Sciatic nerve (tissue), 2 donors: ENCODE measurements around the gene LRP2. TPM values are rescaled to one million over a fixed set of nuclear protein-coding genes. Genes with fewer than 3 reads are reported as not detected.

Source experiments
- ATAC-seq: fragments of 200-7000 bp; cut with Tn5 transposase; one replicate; pipeline ENCODE4 v1.9.1; 2020; ENCODE audit warnings: mild to moderate bottlenecking, moderate library complexity
- DNase-seq: peaks from one replicate; pipeline ENCODE4 v3.0.0-alpha.2; 2020; ENCODE audit warnings: low spot score
- intact Hi-C: fragments of 100-400 bp; cut with DNase I; formaldehyde crosslinking; loops from one replicate; pipeline ENCODE4 v1.14.2; 2022
- total RNA-seq: library from RNA; stranded (reverse); fragmentation: NEBNext Ultra II Directional; extraction: Animal tissue kit (Norgen Biotek cat#: 25700); gene quantifications from one replicate; pipeline ENCODE4 v1.2.1, GENCODE V29; 2021
- donor health status: DM: no; HTN: no; CAD: no.
- donor health status: DM: no; HTN: no; CAD: no.

Gene LRP2
- total RNA-seq, 1 donor from 2014 or later, result 0.89 TPM

GRCh38 chr2:169200756-169201155, 161.6 kb downstream of the LRP2 start:
- intact Hi-C loops, result no loop called here
- ATAC-seq (no peak), DNase-seq (no peak)

GRCh38 chr2:169193618-169194017, 168.7 kb downstream of the LRP2 start:
- intact Hi-C loops, result no loop called here
- ATAC-seq (no peak), DNase-seq (no peak)

GRCh38 chr2:169190197-169190775, 172.0 kb downstream of the LRP2 start:
- DNase-seq, result no peak
- no peak for ATAC-seq
- intact Hi-C loops, result no loop called here

DNA sequence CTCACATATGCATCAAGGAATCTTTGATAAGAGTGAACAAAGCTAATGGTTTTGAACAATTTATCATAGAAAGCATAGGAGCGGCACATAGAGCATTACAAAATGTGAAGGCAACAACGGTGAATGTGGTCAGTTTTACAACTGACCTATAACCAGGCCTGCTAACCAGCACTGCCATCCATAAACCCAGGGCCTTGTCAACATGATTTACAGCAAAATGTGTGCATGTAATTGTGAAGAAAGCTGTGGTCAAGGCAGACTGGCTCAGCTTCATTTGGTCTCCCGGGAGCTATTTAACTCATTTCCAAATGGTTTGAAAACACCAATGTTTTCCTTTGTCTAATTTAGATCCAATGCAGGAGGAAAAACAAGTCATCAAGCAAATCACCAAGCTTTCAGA, 173.2 kb downstream of the LRP2 start:
- ATAC-seq (no peak), DNase-seq (no peak)
- intact Hi-C loops, result no loop called here

- ATAC-seq (no peak), DNase-seq (no peak)
- intact Hi-C loops, result no loop called here
These were observed 176.6 kb downstream of the LRP2 start for GRCh38 chr2:169185711-169186110.

DNA sequence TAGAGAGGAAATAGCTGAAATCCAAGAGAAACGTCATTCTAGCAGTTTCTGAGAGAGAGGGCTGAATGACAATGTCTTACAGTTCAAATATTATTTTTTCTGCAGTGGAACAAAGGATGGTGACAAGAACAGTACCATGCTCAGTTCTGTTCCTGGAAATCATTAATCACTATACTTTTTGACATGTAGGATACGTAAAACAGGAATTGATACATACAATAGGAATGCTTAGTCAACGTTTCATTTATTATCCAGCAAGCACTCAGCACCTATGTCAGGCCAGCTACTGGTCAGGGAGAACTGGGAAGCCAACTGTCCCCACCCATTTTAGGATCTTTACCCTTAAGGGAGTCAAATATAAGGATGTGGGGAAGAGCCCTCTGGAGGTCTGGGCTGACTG, 178.3 kb downstream of the LRP2 start:
- no peak for DNase-seq
- intact Hi-C loops, result no loop called here
- ATAC-seq, result no peak

DNA sequence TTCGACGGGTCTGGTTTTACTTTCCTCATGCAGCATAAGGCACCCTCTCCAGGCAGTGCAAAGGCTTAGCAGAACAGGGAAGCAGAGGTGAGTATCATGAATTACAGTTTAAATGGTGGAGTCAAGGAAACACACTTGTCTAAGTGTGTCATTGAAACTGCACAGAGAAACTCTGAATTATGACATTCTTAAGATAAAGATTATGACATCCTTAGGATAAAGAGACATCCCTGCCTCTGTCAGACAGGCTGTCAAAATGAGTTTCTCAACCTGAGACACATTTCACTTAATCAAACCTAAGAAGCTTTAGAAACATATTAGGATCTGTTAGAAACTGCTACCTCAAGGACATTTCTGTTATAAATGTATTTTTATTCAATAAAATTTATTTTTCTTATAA, 179.8 kb downstream of the LRP2 start:
- ATAC-seq (no peak), DNase-seq (no peak)
- intact Hi-C loops, result no loop called here

DNA sequence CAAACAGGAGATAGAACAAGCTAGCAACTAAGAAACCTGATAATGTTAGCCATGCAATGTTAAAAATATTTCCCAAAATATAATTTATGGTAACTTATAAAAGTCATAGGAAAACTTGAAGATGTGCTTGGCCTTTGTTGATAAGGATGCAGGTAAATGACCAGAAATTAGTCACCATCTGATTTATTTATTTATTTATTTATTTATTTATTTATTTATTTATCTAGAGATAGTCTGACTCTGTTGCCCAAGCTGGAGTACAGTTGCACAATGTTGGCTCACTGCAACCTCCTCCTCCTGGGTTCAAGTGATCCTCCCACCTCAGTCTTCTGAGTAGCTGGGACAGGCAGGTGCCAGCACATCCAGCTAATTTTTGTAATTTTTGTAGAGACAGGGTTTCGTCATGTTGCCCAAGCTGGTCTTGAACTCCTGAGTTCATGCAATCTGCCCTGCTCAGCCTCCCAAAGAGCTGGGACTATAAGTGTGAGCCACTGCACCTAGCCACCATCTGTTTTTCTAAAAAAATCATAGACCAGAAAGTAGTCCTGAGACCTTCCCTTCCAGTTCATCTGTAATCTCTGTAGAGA, 183.4 kb downstream of the LRP2 start:
- DNase-seq, result no peak
- no peak for ATAC-seq
- intact Hi-C loops, result no loop called here

- DNase-seq (no peak), ATAC-seq (no peak)
- intact Hi-C loops, result no loop called here
These were observed 184.0 kb downstream of the LRP2 start for GRCh38 chr2:169178364-169178763.

DNA sequence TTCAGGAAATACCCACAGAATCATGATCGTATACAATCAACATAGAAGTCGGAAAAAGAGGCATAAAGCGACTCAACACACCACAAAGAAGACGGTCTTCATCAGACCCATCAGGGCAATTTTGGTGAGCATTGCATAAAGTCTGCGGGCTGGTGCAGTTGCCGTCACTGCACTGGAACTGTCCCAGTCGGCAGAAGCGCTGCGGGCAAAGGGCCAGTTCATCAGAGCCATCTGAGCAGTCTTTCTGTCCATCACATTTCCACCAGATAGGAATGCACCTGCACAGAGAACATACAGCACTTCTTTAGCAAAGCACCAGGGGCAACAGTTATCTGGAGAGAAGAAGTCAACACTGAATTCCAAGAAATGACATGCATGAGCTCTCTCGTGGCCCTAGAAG, 187.2 kb downstream of the LRP2 start:
- no peak for ATAC-seq
- intact Hi-C loops, result no loop called here
- DNase-seq, result no peak

DNA sequence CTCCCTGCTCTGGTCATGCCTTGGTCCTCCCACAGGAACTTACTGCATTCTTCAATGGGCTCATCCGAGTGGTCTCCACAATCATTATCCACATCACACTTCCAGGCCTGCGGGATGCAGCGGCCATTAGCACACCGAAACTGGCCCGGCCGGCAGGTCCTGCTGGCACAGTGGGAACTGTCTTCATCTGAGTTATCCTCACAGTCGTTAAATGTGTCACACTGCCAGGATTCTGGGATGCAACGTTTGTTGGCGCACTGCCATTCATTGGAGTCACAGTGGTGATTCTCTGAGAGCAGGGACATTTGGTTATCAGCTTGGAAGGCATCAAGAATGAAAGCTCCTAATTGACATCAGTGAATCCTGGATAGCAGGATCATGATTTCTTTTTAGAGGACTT, 188.5 kb downstream of the LRP2 start:
- DNase-seq (no peak), ATAC-seq (no peak)
- intact Hi-C loops, result no loop called here

GRCh38 chr2:169172914-169173313, 189.4 kb downstream of the LRP2 start:
- intact Hi-C loops, result no loop called here
- DNase-seq (no peak), ATAC-seq (no peak)

- DNase-seq (no peak), ATAC-seq (no peak)
- intact Hi-C loops, result no loop called here
These were observed 190.1 kb downstream of the LRP2 start for GRCh38 chr2:169172151-169172735.

GRCh38 chr2:169165791-169166190, 196.5 kb downstream of the LRP2 start:
- no peak for ATAC-seq
- intact Hi-C loops, result no loop called here

GRCh38 chr2:169164311-169164710, 198.0 kb downstream of the LRP2 start:
- intact Hi-C loops, result no loop called here
- ATAC-seq (no peak), DNase-seq (no peak)

More at GRCh38 chr2:169165791-169166190, 196.5 kb downstream of the LRP2 start:
- no peak for DNase-seq

DNA sequence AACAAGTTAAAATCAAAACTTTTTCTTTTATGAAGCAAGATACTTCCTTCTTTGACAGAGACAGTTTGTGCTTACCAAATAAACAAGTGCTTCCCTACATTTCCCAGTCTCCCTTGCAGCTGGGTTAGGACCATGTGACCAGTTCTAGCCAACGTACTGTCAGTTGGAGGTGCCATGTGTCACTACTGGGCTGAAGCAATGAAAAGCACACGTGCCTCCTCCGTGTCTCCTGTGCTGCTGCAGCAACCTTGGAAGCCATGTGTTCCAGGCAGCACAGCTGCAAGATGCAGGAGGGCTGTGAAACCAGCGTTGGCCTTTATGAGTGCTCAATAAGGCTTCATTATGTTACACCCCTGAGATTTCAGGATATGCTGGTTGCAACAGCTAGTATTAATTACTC, 199.7 kb downstream of the LRP2 start:
- DNase-seq (no peak), ATAC-seq (no peak)
- intact Hi-C loops, result no loop called here

DNA sequence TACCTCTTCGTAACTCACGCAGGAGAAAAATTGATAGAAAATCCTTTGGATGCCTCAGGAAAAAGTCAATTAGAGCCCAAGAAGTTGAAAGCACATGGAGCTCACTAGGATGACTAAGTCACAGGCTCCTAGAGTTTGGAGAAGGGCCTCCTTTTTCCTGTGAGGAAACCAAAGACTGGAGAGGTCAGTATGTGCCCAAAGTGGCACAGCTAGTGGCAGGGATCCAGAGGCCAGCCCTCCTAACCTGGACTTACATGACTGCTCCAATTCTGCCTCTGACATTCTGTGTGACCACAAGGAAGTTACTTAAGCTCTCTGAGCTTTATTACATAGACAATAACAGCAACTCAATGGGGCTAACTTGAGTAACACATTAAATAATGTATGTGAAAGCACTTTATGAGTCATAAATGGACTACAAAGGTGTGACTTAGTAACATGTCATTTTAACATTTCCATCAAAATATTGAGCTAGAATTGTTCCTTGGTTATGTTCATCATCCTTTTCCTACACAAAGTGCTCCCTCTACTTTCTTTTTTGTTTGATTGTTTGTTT, 201.3 kb downstream of the LRP2 start:
- intact Hi-C loops, result no loop called here

GRCh38 chr2:169159686-169160085, 202.6 kb downstream of the LRP2 start:
- intact Hi-C loops, result no loop called here
- ATAC-seq, result no peak

More for the DNA sequence above, 201.3 kb downstream of the LRP2 start:
- ATAC-seq (no peak), DNase-seq (no peak)

GRCh38 chr2:169158874-169159273, 203.5 kb downstream of the LRP2 start:
- no peak for ATAC-seq
- DNase-seq, result no peak
- intact Hi-C loops, result no loop called here

More at GRCh38 chr2:169159686-169160085, 202.6 kb downstream of the LRP2 start:
- DNase-seq, result no peak

DNA sequence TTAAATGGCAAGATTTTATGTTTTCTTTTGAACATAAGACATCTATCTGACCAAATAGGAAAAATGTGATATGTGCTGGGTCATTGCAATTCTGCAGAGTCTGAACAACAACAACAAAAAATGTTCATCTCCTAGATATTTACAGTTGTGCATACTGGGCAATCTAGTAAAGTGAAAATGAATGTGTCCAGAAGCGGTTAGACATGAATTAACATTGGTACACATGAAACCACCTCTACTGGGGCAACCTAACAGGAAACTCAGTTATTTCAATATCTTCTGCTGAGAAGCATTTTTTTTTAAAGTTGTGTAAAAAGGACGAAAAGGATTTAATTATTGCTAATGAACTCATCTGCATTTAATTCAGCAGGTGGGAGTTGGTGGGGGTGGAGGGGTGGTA, 216.1 kb downstream of the LRP2 start:
- intact Hi-C loops, result no loop called here
- no peak for DNase-seq
- no peak for ATAC-seq

DNA sequence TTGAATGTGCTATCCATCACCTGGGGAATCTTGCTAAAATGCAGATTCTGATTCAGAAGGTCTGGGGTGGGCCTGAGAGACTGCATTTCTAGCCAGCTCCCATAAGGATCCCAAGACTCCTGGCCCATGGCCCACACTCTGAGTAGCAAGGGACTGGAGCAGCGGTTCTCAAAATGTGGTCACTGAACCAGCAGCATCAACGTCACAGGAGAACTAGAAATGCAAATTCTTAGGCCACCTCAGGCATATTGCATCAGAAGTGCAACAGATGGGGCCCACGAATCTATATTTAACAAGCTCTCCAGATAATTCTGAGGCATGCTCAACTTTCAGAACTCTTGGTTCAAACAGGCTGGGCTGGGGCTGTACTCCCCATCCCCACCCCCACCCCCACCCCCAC, 218.3 kb downstream of the LRP2 start:
- DNase-seq (no peak), ATAC-seq (no peak)
- intact Hi-C loops, result no loop called here
